GM21367 (cell line): ENCODE data around the gene FGF22.

ENCODE experiments used
- ATAC-seq: cut with Tn5 transposase; IDR thresholded peaks from one replicate; pipeline ENCODE4 v1.9.1; 2021; ENCODE audit not compliant: unreplicated experiment

Gene FGF22

DNA sequence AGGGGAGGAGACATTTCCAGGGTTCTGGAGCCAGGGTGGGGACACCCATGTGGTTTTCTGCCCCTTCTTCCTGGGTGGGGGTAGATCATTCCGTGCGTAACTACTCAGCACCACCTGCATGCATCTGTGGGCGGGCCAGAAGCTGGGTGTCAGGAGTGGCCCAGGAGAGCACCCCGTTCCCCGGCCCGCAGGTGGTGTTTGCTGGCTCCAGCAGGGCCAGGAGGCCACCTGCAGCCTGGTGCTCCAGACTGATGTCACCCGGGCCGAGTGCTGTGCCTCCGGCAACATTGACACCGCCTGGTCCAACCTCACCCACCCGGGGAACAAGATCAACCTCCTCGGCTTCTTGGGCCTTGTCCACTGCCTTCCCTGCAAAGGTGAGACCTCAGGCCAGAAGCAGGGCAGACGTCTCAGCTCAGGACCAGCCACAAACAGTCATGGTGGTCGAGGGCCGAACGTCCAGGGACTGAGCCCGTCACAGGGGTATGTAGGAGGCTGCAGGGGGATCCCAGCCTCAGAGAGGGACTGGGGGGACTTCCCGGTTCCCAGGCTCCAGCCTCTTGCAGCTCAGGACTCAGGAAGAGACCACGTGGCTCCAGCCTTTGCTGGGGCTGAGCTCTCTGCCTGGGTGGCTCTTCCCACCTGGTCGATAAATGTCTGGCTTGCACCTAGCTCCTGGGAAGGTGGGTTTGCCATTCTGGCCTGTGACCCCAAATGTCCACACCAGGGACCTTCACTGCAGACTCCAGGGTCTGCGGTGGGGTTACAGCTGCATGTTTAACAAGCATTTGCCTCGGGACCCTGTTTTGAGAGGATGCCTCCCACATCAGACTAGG is 38.1 kb downstream of the FGF22 start:
- no peak for ATAC-seq

DNA sequence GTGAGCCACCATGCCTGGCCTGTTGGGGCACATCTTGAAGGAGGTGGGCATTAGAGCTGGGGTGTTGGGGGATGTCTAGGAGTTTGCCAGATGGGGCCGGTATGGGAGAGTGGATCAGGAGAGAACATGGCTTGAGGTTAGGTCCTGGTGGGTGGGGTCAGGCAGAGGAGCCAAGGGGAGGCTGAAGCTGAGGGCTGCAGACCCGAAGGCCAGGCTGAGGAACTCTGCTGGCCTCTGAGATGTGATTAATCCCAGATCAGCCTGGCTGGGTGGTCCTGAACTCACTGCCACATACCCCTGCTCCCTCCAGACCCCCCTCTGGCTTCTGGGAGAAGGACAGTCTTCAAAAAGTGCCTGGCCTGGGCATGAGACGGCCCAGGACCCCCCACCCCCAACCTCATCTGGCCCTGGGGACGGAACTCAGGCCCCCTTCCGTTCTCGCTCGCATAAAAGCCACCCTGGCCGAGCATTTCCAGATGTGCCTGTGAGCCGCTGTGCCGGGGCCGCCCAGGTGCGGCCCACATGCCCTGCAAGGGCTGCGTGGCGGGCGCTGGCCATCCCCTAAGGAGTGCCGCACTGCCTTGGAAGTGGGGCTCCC is 39.2 kb downstream of the FGF22 start:
- ATAC-seq = no peak

DNA sequence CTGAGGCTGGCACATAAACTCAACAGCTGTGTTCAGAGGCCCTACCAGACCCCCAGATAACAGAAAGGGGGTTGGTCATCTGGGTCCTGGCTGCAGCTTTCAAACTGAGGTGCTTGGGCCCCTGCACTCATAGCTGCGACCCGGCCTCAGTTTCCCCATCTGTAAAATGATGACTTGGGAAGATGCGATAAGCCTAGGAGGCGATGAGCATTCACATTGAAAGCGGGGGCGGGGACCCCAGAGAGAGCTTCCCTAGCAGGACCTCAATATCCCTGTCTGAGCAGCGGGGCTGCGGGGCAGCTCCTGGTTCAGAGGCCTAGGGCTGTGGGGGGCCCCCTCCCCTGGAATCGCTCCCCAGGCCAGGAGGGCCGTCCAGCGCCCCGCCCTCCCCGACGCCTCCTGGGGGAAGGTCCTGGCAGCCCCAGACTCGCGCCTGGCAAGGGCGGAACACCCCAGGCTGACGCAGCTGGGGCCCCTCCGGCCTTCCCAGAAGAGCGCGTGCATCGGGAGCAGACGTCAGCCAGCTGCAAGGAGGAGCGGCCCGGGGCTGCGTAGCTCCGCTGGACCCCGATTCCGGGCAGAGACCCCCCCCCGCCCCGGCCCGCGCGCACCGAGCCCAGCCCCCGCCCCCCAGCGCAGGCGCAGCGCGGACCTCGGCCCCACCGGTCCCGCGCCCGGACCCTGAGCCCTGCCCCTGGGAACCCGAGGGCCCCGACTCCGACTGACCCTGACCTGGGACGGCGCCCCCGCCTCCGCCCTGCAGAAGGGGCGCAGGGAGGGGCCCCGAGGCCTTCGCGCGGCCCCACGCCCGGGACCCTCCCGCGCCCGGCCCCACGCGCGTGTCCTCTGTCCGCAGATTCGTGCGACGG is 40.0 kb downstream of the FGF22 start:
- peak; percentile 7 for ATAC-seq

DNA sequence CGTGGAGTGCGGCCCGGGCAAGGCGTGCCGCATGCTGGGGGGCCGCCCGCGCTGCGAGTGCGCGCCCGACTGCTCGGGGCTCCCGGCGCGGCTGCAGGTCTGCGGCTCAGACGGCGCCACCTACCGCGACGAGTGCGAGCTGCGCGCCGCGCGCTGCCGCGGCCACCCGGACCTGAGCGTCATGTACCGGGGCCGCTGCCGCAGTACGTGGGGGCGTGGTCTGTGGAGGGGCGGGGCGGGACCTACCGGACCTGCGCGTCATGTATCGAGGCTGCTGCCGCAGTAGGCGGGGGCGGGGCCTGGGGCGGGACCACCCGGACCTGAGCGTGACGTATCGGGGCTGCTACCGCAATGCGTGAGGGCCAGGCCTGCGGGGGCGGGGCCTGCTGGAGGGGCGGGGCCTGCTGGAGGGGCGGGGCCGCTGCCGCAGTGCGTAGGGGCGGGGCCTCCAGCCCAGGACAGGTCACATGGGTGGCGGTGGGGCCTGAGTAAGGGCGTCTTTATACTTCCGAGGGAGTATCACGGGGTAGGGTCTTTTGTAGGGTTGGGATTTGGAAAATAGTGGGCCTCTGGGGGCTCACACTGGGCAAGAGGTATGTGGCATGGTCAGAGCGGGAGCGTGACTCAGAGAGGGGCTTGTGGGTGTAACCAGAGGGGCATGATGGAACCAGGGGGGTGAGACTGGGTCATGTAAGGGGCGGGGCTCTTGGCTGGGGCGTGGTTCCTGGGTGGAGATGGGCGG is 40.8 kb downstream of the FGF22 start:
- peak; percentile 57 for ATAC-seq

DNA sequence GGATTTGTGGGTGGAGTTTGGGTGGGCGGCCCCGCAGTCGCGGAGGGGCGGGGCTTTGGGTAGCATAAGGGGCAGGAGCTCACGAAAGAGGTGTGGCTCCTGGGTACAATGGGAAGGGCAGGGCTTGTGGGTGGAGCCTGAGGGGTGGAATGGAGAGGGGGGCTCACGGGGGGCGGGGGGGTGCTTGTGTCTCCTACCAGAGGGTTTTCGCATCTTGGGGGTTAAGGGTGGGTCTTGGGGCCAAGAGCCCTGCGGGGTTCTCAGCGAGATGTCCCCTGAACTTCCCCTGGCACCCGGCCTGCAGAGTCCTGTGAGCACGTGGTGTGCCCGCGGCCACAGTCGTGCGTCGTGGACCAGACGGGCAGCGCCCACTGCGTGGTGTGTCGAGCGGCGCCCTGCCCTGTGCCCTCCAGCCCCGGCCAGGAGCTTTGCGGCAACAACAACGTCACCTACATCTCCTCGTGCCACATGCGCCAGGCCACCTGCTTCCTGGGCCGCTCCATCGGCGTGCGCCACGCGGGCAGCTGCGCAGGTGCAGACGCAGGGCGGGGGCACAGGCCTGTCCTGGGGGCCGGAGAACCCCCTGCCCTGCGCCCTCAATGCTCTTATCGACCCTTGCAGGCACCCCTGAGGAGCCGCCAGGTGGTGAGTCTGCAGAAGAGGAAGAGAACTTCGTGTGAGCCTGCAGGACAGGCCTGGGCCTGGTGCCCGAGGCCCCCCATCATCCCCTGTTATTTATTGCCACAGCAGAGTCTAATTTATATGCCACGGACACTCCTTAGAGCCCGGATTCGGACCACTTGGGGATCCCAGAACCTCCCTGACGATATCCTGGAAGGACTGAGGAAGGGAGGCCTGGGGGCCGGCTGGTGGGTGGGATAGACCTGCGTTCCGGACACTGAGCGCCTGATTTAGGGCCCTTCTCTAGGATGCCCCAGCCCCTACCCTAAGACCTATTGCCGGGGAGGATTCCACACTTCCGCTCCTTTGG is 41.6 kb downstream of the FGF22 start:
- no peak for ATAC-seq

DNA sequence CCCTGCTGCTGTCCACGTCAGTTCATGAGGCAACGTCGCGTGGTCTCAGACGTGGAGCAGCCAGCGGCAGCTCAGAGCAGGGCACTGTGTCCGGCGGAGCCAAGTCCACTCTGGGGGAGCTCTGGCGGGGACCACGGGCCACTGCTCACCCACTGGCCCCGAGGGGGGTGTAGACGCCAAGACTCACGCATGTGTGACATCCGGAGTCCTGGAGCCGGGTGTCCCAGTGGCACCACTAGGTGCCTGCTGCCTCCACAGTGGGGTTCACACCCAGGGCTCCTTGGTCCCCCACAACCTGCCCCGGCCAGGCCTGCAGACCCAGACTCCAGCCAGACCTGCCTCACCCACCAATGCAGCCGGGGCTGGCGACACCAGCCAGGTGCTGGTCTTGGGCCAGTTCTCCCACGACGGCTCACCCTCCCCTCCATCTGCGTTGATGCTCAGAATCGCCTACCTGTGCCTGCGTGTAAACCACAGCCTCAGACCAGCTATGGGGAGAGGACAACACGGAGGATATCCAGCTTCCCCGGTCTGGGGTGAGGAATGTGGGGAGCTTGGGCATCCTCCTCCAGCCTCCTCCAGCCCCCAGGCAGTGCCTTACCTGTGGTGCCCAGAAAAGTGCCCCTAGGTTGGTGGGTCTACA is 43.1 kb downstream of the FGF22 start:
- ATAC-seq = no peak

DNA sequence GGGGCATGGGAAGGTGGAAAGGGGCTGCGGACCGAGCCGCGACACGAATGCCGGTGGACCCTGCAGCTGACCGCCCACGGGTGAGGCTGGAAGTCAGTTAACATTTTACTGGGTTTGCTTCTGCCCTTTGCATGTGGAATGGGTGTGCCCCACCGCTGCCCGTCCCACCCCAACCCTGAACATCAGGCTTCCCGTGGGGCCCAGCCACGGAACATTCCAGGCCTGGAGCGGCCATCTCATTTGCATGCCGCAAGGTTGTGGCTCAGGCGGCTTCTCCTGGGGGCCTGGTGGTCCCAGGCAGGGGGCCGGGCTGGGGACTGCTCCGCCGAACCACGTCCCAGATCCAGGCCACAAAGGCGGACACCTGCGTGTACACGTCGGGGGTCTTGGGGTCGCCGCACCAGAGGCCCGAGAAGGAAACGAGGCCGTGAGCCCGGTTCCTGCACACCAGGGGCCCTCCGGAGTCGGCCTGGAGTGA is 45.8 kb downstream of the FGF22 start:
- no peak for ATAC-seq

DNA sequence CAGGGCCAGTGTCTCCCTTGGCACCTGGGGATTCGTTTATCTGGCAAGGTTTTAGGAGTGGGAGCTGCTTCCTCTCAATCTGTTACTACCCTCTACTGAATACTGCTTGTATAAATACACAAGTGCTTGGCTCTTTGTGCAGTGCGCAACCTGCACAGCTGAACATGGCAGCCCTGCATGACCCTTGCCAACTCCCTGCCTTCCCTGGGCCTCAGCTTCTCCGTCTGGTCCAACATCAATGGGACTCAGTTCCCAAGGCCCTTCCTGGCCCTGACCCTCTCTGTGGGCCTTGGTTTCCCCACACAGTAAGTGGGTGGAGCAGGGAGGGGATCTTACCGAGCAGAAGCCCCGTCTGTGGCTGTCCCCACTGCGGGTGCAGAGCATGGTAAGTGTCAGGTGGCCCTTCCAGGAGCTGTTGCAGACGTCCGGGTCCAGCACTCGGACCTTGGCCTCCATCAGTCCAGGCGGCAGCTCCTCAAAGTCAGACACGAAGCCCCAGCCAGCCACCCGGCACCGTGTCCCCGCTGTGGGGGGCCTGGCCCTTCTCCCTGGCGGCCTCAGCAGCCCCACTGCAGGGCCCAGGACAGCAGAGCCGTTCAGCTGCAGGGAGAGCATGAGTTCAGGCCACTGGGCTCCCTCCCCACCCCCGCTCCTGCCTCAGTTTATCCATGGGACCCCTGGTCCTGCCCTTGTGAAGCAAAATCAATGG is 47.1 kb downstream of the FGF22 start:
- ATAC-seq = no peak

DNA sequence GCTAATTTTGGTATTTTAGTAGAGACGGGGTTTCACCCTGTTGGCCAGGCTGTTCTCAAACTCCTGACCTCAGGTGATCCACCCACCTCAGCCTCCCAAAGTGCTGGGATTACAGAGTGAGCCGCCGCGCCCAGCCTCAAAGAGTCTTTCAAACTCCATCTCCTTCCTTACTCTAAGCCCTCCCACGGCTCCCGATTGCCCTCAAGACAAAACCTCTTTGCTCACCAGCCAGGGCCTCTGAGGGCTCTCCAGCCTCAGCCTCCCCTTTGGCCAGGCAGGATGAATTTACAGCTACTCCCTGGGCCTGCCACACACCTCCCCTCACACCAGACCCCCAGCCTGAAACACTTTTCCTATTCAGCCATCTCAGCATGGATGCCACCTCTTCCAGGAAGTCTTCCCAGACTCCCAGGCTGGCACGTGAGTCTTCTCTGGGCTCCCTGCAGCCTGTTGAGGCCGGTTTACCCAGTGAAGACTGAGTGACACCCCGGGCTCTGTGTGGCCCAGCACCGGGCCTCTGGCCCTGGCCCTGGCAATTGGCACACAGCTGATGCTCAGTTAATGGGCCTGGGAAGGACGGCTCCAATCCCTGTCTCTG is 48.0 kb downstream of the FGF22 start:
- no peak for ATAC-seq

DNA sequence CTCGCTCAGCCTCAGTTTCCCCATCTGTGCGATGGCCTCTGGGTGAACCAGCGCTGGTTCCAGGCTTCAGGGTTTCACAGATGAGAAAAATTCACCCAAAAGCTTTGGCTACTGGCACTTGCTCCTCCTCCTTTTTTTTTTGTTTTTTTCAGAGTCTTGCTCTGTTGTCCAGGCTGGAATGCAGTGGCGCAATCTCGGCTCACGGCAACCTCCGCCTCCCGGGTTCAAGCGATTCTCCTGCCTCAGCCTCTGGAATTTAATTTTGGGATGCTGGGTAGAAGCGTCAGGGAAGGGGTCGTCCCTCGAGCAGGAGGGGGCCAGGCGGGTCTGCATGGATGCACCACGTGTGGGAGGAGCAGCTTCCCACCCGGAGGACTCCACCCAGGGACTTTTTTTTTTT is 48.5 kb downstream of the FGF22 start:
- ATAC-seq = no peak

DNA sequence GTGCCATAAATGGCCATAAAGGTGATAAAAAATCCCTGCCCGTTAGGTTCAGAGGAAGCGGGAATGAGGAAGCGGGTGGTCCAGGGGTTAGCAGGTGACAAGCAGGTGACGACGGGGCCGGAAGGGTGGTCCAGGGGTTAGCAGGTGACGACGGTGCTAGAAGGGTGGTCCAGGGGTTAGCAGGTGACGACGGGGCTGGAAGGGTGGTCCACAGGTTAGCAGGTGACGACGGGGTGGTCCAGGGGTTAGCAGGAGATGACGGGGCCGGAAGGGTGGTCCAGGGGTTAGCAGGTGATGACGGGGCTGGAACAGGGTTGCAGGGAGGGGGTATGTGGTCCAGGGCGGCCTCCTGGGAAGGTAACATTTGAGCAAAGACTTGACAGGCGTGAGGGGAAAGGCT is 49.3 kb downstream of the FGF22 start:
- ATAC-seq = no peak

DNA sequence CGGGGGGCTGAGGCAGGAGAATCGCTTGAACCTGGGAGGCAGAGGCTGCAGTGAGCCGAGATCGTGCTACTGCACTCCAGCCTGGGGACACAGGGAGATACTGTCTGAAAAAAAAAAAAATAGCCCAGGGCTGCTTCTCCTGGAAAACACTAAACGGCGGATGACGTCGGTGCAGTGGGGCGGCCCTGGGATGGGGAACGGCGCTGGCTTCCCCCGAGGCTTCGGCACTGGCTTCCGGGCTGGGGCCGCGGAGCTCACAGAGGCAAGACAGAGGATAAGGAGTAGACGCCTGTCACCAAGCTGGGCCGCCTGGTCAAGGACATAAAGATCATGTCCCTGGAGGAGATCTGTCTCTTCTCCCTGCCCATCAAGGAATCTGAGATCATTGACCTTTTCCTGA is 50.5 kb downstream of the FGF22 start:
- ATAC-seq = no peak
